ENCODE results near the gene VSX2.

VSX2 gene

GRCh38 chr14:74213907-74214803, 25.1 kb upstream of the VSX2 start:
- Mint-ChIP-seq H3K27ac (ENCODE audit: low read depth) (no peak overlapping the region), H3K4me1 (no peaks in the 10 kb centered on the region), H3K36me3 (ENCODE audit: insufficient read depth) (peaks cover 1% of the 10 kb centered on the region), H3K27me3 (peaks cover 15% of the 10 kb centered on the region), H3K9me3 (no peaks in the 10 kb centered on the region), H3K4me3 (no peak overlapping the region)
- ATAC-seq (replicated peaks; ENCODE audit: extremely low read depth, poor library complexity, severe bottlenecking), result no peak
- no peak for DNase-seq (ENCODE audit: low spot score in 2 of 2)

DNA sequence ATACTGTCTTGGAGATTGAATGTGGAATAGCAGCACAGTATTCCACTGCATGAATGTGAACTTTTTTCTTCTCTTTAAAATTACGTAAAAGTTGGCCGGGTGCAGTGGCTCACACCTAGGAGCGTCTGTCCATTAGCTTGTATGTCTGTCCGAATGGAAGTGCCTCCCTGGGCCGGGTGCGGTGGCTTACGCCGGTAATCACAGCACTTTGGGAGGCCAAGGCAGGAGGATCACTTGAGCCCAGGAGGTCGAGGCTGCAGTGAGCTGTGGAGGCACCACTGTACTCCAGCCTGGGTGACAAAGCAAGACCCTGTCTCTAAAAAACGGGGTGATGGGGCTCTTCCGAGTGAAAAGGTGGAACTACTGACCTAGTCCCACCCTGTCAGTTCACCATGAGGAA, 22.6 kb upstream of the VSX2 start:
- no peak for DNase-seq (ENCODE audit: low spot score in 2 of 2)
- H3K27ac Mint-ChIP-seq (ENCODE audit: low read depth), result no peak overlapping the region
- ATAC-seq (replicated peaks; ENCODE audit: extremely low read depth, poor library complexity, severe bottlenecking), result no peak
- H3K9me3 Mint-ChIP-seq, result no peaks in the 10 kb centered on the region
- peaks cover 33% of the 10 kb centered on the region for H3K27me3 Mint-ChIP-seq
- H3K36me3 Mint-ChIP-seq (ENCODE audit: insufficient read depth), result peaks cover 1% of the 10 kb centered on the region
- no peaks in the 10 kb centered on the region for H3K4me1 Mint-ChIP-seq
- H3K4me3 Mint-ChIP-seq, result no peak overlapping the region

DNA sequence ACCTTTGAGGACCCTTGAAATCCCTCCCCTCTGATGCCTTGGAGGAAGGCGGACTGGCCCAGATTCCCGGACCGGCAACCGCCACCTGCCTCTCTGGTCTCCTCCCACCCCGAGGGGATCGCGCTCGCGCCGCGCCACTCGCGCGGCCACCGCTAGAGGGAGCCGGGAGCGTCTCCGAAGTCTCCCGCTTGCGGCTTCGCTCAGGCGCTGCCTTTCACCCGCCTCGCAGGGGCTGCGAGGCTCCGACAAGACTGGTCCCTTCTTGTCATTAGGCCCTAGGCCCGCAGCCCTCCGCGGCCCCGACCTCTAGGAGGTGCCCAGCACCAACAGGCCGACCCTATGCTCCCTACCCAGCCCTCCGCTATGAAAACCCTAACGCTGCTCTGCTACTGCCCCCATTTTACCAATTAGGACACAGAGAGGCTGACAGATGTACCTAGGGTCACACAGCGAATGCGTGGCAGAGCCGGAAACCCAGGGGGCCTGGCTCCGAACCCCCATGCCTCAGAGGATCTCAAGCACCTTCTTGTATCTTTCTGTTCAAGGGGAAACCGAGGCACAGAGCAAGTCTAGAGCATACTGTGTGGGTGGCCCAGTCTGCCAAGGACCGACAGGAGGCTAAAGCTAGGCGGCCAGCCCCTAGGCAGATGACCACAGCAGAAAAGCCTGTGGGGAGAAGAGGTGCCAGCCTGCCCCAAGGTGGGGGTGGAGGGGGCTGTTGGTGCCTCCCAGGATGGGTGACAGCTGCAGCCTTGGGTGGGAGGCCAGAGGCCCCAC, 21.4 kb upstream of the VSX2 start:
- H3K4me1 Mint-ChIP-seq, result no peaks in the 10 kb centered on the region
- DNase-seq (ENCODE audit: low spot score in 2 of 2), result peak; percentile 44 to 63
- no peak overlapping the region for H3K27ac Mint-ChIP-seq (ENCODE audit: low read depth)
- peaks cover 44% of the 10 kb centered on the region for H3K27me3 Mint-ChIP-seq
- peak; percentile 78 for ATAC-seq (replicated peaks; ENCODE audit: extremely low read depth, poor library complexity, severe bottlenecking)
- H3K9me3 Mint-ChIP-seq, result no peaks in the 10 kb centered on the region
- H3K36me3 Mint-ChIP-seq (ENCODE audit: insufficient read depth), result peaks cover 1% of the 10 kb centered on the region
- peak overlapping the region; percentile 18 for H3K4me3 Mint-ChIP-seq

DNA sequence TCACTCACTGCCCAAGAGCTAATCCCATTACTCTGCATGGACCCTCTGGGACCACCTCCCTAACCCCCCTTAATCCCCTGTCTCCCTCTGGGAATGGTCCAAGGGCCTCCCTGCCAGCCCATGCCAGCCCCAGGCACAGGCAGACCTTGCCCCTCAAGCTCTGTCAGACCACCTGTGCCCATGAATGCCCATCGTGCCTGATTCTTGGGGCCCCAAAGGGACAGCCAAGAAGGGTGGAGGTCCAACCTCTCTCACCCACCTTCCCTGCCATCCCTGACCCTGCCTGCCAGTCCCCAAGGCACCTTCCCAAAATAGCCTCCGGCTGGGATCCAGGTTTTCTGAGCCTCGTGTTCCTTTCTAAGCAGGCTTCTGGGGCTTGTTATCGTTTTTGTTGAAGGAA, 20.8 kb upstream of the VSX2 start:
- no peaks in the 10 kb centered on the region for H3K4me1 Mint-ChIP-seq
- no peaks in the 10 kb centered on the region for H3K9me3 Mint-ChIP-seq
- no peak for ATAC-seq (replicated peaks; ENCODE audit: extremely low read depth, poor library complexity, severe bottlenecking)
- no peak overlapping the region for H3K27ac Mint-ChIP-seq (ENCODE audit: low read depth)
- H3K4me3 Mint-ChIP-seq, result no peak overlapping the region
- DNase-seq (ENCODE audit: low spot score in 2 of 2), result no peak
- peaks cover 51% of the 10 kb centered on the region for H3K27me3 Mint-ChIP-seq
- peaks cover 1% of the 10 kb centered on the region for H3K36me3 Mint-ChIP-seq (ENCODE audit: insufficient read depth)

DNA sequence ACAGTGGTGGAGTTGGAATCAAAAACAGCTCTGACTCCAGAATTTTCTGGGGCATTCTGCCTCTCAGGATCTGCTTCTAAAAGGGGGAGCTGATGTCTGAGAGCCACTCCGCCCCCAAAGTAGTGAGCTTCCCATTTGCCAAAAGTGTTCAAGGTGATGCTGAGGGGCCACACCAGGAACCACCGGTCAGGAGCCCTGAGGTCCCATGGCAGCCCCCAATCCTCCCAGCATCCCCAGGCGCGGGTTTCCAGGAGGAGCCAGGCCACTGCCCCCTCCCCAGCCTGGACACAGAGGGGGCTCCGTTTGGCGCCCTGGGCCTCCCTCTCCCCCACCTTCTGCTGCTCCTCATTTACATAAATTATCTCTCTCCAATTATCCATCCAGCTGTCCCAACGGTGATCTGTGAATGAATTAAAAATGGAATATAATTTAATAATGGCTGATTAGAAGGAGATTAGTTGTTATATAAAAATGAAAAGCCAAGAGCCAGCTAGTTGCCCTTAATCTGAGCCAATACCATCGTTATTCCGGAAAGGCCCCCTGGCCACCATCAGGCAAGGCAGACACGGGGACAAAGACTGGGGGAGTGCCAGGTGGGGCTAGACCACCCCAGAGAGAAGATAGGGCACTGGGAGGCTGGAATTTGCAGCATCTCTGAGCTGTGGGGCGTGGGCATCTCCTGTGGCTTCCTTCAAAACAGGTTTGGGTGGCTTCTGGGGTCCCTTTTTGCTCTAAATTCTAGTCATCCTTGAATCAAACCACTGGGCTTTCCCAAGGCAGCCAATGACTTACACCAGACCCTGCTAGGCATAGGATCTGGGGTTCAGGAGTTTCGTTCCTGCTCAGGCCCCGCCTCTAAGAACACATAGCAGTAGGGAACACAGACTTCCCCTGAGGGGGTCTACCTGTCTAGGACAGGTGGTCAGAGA, 19.7 kb upstream of the VSX2 start:
- Mint-ChIP-seq H3K9me3 (no peaks in the 10 kb centered on the region), H3K27ac (ENCODE audit: low read depth) (no peak overlapping the region), H3K4me1 (no peaks in the 10 kb centered on the region), H3K27me3 (peaks cover 61% of the 10 kb centered on the region), H3K4me3 (no peak overlapping the region), H3K36me3 (ENCODE audit: insufficient read depth) (peaks cover 1% of the 10 kb centered on the region)
- DNase-seq (ENCODE audit: low spot score in 2 of 2), result no peak
- no peak for ATAC-seq (replicated peaks; ENCODE audit: extremely low read depth, poor library complexity, severe bottlenecking)

DNA sequence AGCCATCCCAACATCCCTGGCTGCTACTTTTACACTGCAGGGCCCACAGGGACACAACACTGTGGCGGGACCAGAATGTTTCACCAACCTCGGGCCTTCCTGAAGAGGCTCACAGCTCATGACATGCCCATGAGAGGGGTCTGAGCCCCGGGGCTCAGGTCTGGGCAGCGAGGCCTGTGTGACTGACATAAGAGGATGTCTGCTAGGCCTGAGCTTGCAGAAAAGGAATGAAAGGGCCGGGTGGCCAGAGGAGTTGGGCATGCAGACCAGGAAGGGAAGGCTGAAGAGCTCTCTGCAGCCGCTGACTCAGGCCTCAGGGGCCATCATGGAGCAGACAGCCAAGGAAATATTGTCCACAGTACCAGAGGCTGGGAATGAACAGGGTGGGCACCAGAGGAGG, 18.3 kb upstream of the VSX2 start:
- ATAC-seq (replicated peaks; ENCODE audit: extremely low read depth, poor library complexity, severe bottlenecking) (no peak), DNase-seq (ENCODE audit: low spot score in 2 of 2) (no peak)
- H3K27me3 Mint-ChIP-seq, result peaks cover 68% of the 10 kb centered on the region
- H3K27ac Mint-ChIP-seq (ENCODE audit: low read depth), result no peak overlapping the region
- no peaks in the 10 kb centered on the region for H3K9me3 Mint-ChIP-seq
- no peaks in the 10 kb centered on the region for H3K4me1 Mint-ChIP-seq
- no peak overlapping the region for H3K4me3 Mint-ChIP-seq
- peaks cover 1% of the 10 kb centered on the region for H3K36me3 Mint-ChIP-seq (ENCODE audit: insufficient read depth)

GRCh38 chr14:74221741-74222140, 17.5 kb upstream of the VSX2 start:
- ATAC-seq (replicated peaks; ENCODE audit: extremely low read depth, poor library complexity, severe bottlenecking), result no peak
- Mint-ChIP-seq H3K27ac (ENCODE audit: low read depth) (no peak overlapping the region), H3K4me3 (no peak overlapping the region), H3K36me3 (ENCODE audit: insufficient read depth) (peaks cover 1% of the 10 kb centered on the region), H3K9me3 (no peaks in the 10 kb centered on the region), H3K27me3 (peaks cover 68% of the 10 kb centered on the region), H3K4me1 (no peaks in the 10 kb centered on the region)
- no peak for DNase-seq (ENCODE audit: low spot score in 2 of 2)

DNA sequence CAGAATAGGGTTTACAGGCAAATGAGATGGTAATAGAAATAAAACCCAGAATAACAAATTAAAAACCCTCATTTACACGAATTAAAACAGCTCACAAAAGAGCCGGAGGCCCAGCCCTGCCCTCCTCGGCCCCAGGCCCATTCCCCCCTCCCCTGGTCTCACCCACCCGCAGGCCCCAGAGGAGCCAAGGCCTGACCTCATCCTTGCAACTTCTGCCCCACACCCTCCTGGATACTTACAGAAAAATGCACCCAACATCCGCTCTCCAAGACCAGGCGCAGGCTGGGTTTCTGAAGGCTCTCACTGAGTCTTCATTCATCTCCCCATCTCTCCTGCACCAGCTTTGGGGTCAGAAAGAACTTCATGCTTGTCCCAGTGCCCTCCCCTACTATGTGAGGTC, 16.2 kb upstream of the VSX2 start:
- no peak overlapping the region for H3K27ac Mint-ChIP-seq (ENCODE audit: low read depth)
- H3K4me3 Mint-ChIP-seq, result no peak overlapping the region
- DNase-seq (ENCODE audit: low spot score in 2 of 2) (no peak), ATAC-seq (replicated peaks; ENCODE audit: extremely low read depth, poor library complexity, severe bottlenecking) (no peak)
- no peaks in the 10 kb centered on the region for H3K4me1 Mint-ChIP-seq
- H3K27me3 Mint-ChIP-seq, result peaks cover 79% of the 10 kb centered on the region
- no peaks in the 10 kb centered on the region for H3K36me3 Mint-ChIP-seq (ENCODE audit: insufficient read depth)
- no peaks in the 10 kb centered on the region for H3K9me3 Mint-ChIP-seq

- peaks cover 86% of the 10 kb centered on the region for H3K27me3 Mint-ChIP-seq
- no peak for DNase-seq (ENCODE audit: low spot score in 2 of 2)
- no peak for ATAC-seq (replicated peaks; ENCODE audit: extremely low read depth, poor library complexity, severe bottlenecking)
- peaks cover 2% of the 10 kb centered on the region for H3K36me3 Mint-ChIP-seq (ENCODE audit: insufficient read depth)
- H3K4me3 Mint-ChIP-seq, result no peak overlapping the region
- no peak overlapping the region for H3K27ac Mint-ChIP-seq (ENCODE audit: low read depth)
- no peaks in the 10 kb centered on the region for H3K4me1 Mint-ChIP-seq
- no peaks in the 10 kb centered on the region for H3K9me3 Mint-ChIP-seq
Measured at GRCh38 chr14:74231784-74232183, 7.5 kb upstream of the VSX2 start.

DNA sequence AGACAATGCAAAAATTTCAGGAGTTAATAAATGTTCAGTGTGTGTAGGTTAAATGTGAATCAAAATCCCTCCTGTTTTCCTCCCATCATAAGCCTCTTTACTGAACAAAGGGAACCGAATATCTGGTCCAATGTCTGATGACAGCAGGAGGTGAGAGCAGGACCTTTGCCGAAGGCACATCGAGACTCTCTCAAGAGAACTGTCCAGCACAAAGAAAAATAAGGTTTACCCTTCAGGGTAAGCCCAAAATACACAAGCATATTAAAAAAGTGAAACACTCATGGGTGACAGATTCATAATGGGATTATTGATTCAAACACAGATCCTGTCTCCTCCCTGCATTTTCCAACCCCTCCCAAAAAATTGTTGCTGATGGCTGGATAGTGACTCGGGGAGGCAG, 4.2 kb upstream of the VSX2 start:
- Mint-ChIP-seq H3K4me1 (no peaks in the 10 kb centered on the region), H3K27me3 (peaks cover 82% of the 10 kb centered on the region), H3K27ac (ENCODE audit: low read depth) (no peak overlapping the region), H3K9me3 (no peaks in the 10 kb centered on the region), H3K4me3 (no peak overlapping the region), H3K36me3 (ENCODE audit: insufficient read depth) (peaks cover 2% of the 10 kb centered on the region)
- no peak for ATAC-seq (replicated peaks; ENCODE audit: extremely low read depth, poor library complexity, severe bottlenecking)
- DNase-seq (ENCODE audit: low spot score in 2 of 2), result no peak

DNA sequence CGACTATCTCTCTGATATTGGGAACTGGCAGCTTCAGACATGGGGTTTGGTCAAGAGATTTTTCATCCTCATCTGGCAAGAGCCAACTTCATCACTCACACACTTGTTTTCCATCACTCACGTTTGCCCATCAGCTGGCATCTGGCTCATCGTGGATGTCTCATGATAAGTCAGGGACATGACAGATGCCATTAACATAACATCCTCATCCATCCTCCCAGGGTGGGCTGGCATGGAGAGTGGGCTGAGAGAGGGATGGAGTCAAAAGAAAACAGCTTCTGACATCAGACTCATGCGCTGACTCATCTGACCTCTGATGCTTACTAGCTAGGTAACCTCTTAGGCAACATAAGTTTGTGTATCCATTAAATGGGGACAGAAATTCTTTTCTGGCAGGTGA, 1.8 kb upstream of the VSX2 start:
- Mint-ChIP-seq H3K9me3 (no peaks in the 10 kb centered on the region), H3K27ac (ENCODE audit: low read depth) (no peak overlapping the region), H3K36me3 (ENCODE audit: insufficient read depth) (peaks cover 2% of the 10 kb centered on the region), H3K4me1 (peaks cover 19% of the 10 kb centered on the region), H3K4me3 (no peak overlapping the region), H3K27me3 (peaks cover 88% of the 10 kb centered on the region)
- ATAC-seq (replicated peaks; ENCODE audit: extremely low read depth, poor library complexity, severe bottlenecking) (no peak), DNase-seq (ENCODE audit: low spot score in 2 of 2) (no peak)
